ENCODE measurements around the gene PLCB3.
A peak's percentile ranks its signal among the peaks of the same experiment; 100 is the strongest.
"Not testable (repeated sequence)": the region's sequence is repeated elsewhere in the genome, so short reads cannot be mapped to it uniquely, and the experiment has no call there.

The PLCB3 gene

DNA sequence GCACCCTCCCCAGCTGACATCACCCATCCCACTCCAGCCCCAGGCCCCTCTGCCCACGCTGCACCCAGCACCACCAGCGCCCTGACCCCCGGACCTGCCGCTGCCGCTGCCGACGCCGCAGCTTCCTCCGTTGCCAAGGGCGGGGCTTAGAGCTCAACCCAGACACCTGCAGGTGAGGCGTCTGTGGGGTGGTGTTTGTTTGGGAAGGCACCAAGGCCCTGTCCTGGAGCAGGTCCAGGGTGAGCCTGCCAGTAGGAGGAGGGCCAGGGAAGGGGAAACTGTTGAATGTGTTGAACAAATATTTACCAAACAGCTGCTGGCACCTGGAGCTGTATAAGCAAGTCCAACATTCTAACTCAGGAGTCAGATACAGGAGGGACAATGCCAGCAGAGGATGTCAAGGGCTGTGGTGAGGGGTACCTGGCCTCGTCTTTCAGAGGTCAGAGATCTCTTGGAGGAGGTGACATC, 13.8 kb upstream of the PLCB3 start:
- no peak for DNase-seq

DNA sequence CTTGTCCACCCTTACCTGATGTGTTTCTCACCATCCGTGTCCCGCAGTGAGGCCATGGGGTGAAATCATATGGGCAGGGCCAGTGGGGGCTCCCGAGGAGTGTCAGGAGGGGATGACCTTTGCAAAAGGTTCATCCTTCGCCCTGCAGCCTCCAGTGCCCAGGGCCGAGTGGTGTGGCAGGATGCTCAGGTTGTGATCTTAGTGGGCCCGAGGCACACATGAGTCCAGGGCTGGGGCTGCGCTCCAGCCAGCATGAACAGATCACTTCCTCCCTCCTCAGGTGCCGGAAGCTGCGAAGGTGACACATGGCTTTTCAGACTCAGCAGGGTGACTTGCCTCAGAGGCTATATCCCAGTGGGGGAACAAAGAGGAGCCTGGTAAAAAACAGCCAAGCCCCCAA, 13.3 kb upstream of the PLCB3 start:
- no peak for DNase-seq

DNA sequence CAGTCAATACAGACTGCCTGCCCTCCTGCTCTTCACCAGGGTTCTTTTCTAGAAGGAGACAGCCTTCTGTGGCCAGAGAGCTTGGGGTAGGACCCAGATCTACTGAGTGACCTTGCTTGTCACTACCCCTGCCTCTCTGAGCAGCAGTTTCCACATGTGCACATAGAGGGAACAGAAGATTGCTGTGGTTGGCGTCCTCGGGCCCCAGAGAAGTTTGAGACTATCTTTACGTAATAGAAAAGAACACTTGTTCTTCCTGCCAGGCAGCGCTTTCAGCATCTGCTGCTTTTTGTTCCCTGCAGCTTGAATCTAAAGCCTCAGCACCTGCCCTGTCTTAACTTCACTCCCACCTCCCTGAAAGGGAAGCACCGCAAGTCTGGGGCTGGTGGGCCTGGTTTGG, 12.3 kb upstream of the PLCB3 start:
- DNase-seq: no peak

DNA sequence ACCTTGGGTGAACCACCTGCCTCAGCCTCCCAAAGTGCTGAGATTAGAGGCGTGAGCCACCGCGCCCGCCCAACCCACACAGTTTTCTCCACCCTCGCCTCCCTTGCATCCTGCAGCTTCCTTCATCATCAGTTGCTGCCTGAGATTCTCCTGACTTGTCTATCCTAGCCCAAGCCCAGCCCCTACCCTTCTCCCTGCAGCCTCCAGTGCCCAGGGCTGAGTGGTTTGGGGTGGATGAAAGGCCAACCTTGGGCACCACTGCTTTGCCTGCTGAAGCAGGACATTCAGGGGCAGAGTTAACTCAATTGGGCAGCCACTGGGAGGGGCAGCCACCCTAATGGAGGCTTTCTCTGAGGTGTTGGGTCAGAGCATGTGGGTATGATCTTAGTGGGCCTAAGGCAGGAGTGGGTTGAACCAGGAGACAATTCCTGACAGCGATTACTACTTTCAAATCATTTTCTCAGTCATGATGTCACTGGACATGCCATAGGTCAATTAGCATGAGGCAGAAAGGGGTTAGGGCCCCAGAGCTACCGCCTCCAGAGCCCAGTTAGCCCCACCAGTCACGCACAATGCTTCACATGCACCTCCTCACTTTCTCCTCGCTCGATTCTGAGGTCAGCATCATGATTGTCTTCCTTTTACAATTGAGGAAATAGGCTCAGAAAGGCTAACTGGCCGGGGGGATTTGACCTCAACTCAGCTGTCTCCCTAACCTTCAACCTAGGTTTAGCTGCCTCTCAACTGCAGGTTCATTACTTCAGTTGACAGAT, 11.5 kb upstream of the PLCB3 start:
- DNase-seq: no peak

DNA sequence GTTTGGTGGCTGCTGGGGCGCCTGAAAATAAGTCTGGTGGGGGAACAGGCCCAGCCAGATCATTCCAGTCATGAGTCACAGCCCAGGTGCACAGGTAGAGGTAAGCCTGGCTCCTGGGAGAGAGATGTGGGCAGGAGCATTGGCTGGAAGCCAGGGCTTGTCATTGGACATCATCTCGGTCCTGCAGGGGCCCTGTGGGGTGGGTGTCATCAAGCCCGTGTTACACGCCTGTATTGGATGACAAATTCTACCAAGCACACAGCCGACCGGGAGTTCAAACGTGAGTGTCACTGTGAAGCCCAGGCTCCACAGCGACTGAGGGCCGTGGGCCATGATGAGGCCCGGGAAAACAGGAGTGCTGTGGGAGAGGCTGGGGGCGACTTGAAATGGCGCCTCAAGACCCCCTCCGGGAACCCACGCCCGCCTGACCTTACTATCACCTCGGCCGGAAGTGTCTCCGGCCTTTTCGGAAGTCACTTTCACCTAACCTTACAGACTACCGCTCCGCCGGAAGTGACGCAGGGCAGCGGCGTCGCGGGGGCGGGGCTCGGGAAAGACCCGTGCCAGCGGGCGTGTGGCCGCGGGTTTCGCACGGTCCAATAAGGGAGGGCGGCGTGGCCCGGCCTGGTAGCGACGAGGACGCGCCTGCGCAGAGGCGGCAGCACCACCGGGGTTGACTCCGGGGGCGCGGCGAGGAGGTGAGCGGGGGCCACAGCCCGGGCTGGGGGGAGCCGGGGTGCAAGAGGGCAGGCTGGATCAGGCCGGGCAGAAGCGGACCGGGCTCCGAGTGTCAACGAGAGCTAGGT, 10.7 kb upstream of the PLCB3 start, which contains the start of gene FKBP2:
Gene FKBP2, plus strand, starts transcription at position 661 of the 806 bp plus-strand sequence. CDS start 1,293 bp downstream, outside the sequence.
- peak; percentile 95 for DNase-seq

DNA sequence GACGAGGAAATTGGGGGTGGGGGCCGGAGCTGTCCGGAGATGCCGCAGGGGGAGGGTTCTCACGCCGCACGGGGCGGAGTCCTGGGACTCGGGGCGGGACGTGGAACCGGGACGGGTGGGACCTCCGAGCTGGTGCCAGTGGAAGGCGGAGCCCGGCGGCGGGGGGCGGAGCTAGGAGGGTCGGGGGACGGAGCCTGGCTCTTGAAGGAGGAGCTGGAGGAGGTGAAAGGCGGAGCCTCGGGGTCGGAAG, 10.2 kb upstream of the PLCB3 start:
- DNase-seq: no peak

DNA sequence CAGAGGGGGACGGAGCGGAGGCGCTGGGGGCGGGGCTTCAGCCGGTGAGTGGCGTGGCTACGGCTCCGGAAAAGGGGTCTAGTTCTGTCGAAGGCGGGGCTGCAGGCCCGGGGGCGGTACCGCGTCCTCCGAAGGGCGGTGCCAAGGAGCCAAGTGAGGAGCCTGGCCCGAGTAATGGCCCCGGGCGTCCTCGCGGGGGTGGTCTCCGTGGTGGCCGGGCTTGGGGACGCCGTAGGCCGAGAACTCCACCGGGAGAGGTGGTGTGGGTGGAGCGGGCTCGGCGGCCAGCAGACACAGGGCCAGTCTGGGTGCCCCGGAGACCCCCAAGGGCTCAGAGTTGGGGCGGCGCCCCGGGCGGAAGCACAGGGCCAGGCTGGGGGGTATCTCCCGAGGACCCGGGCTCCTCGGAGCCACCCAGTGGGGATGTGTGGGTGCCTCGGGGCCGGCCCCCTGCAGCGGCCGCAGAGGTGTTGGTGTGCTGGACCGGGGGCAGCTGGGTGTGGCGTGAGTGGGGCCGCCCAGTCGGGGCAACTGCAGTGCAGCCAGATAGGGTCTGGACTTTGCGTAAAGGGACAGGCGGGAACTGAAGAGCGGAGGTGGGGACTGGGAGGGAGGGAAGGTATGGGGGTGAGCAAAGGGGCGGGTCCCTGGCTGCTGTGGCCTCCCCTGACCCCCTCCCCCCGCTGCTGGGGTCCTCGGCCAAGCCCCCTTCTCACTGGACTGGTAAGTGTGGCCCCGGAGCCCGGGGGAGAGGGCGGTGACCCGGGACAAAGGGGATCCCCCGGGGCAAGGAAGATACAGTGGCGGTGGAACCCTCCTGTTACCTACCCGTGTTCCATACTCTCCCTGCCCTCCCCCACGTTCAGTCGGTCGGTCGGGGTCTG, 9.6 kb upstream of the PLCB3 start:
- peak; percentile 97 for DNase-seq

DNA sequence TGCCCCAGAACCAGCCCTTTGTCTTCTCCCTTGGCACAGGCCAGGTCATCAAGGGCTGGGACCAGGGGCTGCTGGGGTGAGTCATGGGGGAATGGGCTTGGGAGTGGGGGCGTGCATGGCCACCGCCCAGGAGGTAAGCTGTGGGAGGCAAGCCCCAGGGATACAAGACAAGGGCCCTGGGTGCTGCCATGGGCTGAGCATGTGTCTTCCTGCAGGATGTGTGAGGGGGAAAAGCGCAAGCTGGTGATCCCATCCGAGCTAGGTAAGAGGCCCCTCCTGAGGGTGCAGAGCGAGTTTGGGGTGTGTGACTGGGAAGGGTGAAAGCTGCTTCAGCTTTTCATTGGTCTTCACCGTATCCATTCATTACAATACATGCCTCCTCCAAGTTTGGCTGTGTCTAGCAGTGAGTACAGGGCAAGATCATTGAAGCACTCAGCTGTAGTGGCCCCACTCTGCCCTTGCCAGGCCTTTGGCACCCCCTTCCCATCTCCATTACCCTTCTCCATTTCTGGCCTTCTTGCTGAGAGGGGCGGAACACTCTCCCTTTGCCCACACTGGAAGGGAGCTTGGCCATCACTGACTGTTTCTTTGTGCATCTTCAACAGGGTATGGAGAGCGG, 8.0 kb upstream of the PLCB3 start:
- DNase-seq: no peak

DNA sequence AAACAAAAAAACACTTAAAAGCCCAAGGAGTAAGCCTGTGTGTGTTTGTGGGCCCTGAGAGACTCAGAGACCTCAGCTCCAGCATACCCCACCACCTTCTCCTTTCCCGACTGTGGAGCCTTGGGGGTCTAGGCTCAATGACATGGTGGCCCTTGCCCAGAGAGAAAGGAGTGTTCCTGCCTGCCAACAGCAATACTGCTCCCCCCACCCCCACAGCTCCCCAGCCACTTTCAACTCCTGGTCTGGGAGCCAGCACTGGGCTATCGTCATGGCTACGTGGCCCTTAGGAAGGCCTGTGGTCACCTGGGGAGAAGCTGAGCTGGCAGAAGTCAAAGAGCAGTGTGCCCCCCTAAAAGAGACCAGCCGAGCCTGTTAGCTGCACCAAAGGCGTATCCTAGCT, 7.2 kb upstream of the PLCB3 start:
- DNase-seq: no peak

DNA sequence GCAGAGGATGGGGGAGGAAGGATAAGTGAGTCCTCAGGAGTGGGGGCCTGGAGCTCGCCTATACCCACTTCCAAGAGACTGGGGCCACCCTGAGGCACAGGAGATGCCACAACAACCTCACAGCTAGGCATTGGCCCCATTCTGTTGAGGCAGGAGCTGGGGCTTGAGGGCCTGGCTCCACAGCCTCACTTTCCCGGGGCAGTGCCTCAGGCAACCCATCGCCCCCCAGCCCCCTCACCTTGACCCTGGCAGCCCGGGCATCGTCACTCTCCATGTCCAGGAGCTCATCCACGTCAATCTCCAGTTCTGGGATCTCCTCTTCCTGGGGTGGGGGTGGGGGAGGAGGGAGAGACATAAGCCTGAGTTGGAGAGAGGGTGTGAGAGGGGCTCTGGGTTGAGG, 6.4 kb upstream of the PLCB3 start:
- DNase-seq: no peak

DNA sequence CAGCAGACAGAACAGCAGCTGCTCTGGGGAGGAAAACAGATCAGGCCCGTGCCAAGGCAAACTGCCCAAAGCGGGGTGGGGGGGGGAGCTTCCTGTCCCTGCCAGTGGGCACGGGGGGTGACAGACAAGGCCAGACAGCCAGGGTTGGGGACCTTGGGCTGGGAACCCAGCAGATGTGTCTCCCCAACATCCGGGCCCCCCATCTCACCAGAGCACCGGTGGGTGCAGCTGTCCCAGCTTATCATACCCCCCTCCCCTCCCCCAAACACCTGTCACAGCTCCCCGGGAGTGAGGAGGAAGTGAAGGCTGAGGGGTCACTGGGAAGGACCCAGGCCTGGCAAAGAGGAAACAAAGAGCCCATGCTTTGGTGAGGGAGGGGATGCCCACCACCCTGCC, 5.9 kb upstream of the PLCB3 start:
- DNase-seq: no peak

DNA sequence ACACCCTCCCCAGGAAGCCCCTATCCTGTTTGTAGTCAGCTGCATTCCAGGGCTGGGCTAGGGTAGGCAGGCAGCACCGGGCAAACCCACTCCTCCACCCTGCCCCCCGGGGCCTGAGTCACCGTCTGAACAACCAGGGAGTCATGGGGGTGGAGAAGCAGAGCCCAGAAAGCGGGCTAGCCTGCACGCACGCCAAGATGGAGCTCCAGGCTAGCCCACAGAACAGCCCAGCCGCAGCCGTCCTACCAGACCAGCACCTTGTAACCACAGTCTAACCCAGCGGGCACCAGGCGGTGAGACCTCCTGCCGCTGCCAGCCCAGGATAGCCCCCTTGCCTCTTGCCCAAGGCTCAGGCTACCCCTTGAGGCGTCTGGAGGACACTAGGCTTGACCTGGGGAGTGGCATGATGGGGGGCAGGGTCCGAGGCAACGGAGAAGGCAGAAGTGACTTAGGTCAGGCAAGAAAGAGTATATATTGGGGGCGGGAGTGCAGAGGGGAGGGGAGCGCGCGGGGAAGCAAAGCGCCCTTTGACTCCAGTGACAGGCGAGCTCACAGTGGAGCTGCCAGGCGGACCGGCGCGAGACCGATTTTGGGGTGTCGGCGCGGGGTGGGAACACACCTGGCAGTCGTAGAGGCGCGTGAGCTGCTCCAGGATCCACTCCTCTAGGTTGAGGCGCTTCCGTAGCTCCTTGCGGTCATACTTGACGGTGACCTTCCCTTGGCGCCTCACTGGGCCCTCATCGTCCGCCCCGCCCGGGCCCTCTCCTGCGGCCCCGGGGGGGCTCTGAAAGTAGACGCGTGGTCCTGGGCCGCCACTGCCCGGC, 5.3 kb upstream of the PLCB3 start:
- DNase-seq: no peak

DNA sequence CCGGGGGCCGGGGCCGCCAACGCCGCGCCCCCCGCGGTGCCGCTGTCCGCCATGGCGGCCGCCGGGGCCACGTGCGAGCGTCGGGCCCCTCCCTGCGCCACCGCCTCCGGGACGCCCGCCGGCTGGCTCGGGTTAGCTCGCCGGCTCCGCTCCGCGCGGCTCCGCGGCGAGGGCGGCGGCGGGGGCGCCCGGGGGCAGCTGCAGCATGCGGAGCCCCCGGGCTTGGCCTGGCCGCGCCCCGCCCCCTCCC, 4.8 kb upstream of the PLCB3 start:
- DNase-seq: not testable (repeated sequence)

DNA sequence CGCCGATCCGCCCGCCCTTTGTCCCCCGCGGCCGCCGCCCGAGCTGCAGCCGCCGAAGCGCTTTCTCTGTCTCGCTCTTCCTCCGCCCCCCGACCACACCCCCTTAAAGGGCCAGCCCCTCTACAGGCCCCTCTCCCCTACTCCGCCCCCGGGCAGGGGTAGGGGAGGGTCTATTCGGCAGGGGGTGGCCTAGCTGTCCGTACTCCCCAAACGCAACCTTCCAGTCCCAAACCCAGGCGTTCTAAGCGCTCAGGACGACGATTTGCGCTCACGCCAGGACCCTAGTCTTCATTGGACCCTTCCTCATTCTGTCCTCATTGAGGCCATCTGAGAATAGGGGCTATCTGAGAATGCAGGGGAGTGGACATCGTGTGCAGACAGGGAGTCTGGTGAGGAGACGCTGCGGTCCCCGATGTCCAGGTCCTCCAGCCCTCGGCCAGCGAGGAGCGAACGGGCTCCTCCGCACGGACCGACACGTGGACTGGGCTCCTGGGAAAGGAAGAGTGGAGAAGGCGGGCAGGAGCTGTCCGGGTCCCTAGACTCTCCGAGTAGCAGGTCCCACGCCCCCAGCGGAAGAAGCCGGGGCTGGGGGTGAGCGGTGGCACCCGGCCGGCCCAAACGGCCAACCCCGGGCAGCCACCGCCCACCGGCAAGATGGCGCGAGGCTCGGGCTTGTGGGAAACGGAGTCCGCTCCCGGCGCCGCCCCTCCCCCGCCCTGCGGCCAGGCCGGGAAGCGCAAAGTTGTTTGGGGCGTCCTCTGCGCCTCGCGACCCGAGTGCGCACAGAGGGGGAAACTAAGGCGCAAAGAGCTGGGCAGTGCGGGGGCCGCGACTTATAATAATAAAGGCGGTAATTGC, 4.2 kb upstream of the PLCB3 start, which contains the start of gene PPP1R14B:
Gene PPP1R14B, minus strand, starts transcription at position 73 of the 858 bp plus-strand sequence. CDS start 270 bp downstream, outside the sequence.
- peak; percentile 73 for DNase-seq

DNA sequence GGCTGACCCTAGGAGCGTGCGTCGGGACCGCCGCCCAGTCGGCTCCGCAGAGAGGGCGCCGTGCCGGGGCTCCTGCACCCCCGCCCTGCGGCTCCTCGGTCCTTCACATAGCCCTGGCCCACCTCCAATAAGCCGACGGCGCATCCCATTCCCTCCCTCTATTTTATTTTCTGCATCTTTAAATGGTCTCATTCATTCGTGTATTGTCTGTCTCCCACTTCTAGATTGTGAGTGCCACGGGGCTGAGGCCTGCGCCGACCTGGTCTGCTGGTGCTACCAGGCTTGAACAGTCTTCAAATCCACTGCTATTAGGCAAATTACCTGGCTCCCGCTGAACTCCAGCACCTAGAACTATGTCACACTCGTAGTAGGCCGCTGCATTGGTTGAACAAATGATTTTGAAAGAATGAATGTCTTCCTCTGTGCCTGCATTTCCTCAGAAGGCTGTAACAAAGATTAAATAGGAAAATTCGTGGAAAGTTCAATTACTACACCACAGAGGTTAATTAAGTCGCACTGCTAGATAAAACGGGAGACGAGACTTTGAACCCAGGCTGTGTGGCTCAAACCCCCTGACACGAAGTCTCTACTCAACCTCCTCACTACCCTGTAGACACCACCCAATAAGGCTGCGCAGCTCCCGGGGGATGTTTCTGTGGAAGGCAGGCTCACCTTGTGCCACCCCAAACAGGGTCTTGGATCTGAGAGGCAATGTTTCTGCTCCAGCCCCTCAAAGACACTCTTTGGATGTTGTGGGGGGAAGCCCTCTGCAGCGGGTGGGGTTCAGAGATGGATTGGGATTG, 3.4 kb upstream of the PLCB3 start:
- no peak for DNase-seq

DNA sequence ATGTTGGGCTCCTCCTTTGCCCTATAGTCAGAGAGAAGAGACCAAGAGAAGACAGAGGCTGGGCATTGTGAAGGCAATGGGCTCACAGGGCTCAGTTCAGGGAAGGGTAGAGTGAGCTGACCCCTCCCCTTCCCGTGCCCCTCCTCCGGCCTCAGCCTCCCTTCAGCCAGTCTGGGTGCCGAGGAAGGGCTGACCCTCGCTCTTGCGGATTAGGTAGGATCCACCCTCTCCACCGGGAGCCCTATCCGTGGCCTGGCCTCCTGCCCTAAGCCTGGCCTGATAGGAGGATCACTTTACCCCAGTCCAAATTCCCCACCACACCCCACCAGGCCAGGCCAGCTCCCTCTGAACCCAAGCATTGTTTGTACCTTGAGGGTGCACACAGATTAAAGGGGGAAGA, 2.8 kb upstream of the PLCB3 start:
- no peak for DNase-seq

DNA sequence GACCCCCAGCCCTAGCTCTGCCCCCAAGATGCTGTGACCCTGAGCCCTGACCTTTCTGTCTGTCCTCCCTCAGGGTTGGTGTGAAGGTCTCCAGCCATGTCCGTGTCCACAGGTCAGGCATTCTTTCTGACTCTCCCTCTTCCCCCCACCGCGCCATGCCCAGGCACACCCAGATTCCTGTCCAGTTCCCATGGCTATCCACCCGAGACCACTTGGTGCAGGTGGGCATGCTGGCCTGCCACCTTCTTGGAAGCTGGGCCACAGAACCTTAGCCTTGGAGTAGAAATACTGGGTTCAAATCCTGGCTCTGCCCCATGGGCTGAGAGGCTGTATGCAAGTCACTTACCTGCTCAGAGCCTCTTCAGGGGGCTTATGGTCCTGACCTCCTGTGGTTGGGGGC, 2.3 kb upstream of the PLCB3 start:
- DNase-seq: no peak

DNA sequence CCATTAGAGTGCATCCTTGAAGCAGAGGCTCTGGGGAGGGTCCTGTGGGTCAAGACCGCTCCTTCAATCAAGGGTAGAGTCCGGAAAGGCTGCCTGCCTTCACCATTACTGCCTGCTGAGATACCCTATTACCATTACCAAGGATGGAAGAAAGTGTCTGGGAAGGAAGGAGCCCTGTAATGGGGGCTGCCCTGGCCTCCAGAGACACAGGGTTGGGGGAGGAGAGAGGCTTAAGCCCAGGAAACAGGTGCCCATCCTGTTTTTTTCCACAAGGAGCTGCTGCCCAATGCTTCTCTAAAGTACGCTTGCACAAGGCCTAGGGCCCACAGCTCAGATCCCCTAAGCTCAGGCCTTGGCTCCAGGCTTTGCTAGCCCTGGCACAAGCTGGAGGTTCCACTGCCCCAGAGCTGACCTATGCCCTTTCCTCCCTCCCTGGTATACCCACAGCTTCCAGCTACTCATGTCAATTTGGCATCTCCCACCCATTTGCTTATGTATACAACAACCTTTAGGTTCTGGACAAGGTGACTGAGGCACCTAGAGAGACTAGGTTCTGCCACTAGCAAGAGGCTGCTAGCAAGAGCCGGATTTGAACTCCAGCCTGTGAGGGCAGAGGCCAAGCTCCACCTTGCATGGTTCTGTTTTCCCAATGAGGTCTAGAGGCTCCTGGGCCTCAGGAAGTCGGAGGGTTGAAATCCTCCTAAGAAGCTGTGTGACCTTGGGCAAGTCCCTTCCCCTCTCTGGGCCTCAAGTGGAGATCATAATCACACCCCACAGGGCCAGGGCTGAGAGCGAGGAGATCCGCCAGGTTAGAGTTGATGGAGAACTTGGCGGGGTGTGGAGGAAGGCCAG, 1.5 kb upstream of the PLCB3 start:
- DNase-seq: no peak

DNA sequence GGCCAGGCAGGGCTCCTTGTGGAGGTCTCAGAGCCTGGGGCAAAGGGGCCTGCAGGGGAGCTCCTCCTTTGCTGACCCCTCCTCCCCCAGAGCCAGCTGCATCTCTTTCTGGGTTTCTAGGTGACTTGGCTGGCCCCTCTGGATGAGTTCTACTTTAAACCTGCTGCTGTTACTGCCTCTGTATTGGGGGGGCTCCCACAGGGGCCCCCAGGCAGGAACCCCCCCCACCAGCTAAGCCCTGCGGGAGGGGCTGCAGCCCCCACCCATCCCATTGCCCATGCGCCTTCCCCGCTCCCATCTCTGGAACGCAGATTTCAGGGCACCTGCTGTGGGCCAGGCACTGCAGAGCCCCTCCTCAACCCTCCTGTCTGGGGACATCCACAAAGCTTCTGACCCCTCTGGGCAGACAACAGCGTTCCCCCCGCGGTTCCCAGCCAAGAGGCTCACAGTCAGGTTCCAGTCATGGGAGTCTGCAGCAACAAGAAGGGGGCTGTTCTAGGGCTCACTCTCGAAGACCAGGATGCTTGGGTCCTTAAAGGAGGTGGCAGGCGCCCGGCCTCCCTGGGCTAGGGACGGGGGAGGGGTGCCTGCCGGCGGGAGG, 815 bp upstream of the PLCB3 start:
- DNase-seq: no peak

Data from NCI-H1436 (cell line).